IPS-11a (cell line): ENCODE results near the gene ARHGEF26.

ENCODE experiments used
- H3K4me3 ChIP-seq: one replicate; pipeline ENCODE4 v1.5.1; 2013; ENCODE audit warnings: low read depth, low read length, control low read depth

ARHGEF26 gene

DNA sequence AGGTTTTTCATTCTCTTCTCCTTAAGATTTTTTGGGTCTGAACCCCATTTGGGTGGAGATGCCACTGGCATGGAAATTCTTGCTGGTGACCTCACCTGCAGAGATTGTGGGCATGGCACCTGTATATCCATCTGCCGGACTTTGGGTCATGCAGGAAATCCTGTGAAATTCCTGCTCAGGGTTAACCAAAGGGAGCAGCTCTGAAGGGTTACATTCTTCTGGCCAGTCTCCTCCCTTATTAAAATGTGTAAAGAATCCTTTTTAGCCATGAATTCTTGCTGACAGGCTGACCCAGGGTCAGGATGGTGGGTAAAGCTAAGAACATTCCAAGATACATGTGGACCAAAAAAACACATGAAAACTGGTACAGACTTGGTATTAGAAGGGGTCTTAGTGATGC lies 27.4 kb downstream of the ARHGEF26 start:
- no peak overlapping the region for H3K4me3 ChIP-seq

DNA sequence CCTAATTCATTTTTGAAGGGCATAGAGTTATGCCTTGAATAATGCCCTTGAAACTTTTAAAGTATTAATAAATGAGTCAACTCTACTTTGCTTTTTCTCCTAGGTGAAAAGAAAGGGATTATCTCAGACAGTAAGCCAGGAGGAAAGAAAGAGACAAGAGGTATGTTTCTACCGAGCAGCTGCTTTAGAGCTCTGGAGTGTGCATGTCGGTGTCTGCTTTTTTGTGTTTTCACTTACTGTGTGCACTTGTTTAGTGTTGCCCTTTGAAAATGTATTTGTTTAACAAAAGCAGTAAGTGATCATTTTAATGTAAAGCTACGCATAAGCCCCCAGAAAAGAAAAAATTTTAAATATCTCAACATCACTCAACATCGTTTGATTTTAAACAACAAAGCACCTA lies 28.1 kb downstream of the ARHGEF26 start:
- no peak overlapping the region for H3K4me3 ChIP-seq

DNA sequence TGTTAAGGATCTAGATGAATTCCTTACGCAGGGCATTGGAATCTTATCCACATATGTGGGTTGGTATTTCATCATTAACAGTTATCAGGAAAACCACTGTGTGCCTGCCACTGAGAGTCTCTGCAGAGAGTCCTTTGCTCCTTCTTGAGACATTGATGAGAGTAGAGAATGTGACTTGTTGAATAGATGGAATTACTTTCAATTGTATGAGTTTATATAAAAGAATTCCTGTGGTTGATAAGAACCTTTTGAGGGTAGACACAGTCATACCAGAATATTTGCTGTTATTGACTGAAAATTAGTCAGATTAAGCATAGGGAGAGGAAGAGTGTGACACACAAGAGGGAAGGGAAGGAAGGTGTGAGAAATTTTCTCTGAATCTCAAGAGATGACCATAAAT lies 30.8 kb downstream of the ARHGEF26 start:
- H3K4me3 ChIP-seq: no peak overlapping the region

DNA sequence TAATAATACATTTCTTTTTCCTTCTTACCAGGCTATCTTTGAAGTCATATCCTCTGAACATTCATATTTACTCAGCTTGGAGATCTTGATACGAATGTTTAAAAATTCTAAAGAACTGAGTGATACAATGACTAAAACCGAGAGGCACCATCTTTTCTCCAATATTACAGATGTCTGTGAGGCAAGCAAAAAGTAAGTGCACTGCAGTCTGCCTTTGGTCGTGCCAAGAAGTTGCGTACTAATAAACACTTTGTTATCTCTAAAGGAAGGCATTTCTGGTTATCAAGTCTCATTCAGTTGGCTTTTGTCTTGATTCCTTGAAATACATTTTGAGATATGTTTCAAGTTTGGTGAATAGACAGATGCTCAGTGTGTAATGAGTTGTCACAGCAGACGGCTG lies 31.6 kb downstream of the ARHGEF26 start:
- H3K4me3 ChIP-seq: no peak overlapping the region

DNA sequence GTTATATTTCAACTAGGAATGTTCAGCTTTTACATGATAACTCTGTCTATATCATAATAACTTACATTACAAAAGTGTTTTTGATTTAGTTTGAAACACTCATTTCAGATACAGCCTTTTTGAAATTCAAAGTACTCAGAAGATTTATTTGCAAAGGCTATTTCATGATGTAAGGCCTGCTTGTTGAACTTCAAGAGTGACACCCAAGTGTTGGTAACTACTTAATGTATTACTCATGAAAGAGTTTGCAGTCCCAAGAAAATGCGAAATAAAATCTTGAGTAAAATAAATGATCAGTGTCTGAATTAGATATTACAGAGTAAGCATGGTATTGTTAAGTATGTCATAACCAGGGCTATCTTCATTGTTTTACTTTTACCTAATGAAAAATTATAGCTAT lies 35.3 kb downstream of the ARHGEF26 start:
- H3K4me3 ChIP-seq: no peak overlapping the region

DNA sequence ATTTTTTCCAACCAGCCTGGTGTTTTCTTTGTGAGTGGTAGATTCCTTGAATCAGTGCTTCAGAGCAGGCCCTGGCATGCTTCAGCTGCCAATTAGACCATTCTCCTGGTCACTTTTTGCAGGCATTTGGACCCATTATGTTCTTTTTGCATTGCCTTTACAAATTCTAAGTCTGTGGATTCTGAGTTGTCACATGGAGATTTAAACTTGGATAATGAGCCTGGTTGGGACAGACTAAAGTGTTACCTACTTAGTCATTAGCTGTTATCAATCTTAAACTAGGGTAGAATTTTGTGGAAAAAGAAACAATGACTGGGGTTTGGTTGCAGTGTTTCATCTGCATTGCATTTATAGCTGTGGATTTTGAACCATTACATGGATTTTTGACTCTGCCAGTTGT lies 40.6 kb downstream of the ARHGEF26 start:
- H3K4me3 ChIP-seq: no peak overlapping the region

DNA sequence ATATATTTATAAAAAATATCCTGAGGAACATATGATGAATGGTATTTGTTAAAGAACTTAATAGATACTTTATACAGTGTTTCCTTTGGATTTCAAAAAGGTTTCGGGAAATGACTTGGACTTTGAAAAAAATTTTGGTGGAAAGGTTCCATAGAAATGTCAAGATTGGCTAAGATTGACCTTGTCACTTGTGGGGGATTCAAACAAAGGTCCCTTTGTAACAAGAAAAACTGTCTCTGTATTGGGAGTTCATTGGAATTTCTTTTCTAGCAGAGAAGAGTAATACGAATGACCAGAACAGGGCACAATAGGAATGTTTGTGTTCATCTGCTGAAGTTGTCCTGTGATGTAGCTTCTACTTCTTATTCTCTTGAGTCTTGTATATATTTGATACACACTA lies 43.2 kb downstream of the ARHGEF26 start:
- no peak overlapping the region for H3K4me3 ChIP-seq

DNA sequence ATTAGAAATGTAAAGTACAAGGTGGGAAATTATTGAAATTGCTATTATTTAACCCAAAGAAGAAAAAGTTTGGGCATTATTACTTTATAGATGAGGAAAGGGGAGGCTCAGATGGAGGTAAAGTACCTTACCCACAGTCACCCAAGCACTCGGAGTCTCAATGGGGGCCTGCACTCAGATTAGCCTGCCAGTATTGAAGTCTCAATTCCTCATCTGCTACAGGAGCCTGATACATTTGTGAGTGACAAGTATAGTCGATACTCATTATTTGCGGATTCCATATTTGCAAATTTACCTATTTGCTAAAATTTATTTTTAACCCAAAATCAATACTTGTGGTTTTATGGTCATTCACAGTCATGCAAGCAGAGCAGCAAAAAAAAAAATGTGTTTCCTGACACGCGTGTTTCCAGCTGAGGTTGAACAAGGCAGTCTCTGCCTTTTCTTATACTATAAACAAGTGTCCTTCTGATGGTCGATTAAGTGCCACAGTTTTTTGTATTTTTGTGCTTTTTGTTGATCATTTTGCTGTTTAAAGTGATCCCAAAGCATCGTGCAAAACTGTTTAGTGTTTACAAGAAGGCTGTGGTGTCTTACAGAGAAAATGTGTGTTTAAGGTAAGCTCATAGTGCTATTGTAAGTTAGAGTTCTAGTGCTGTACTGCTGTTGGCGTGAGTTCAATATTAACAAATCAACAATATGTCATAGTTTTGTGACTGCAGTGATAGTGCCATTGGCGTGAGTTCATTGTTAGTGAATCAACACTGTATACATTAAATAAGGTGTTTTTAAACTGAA lies 48.0 kb downstream of the ARHGEF26 start:
- H3K4me3 ChIP-seq: no peak overlapping the region

DNA sequence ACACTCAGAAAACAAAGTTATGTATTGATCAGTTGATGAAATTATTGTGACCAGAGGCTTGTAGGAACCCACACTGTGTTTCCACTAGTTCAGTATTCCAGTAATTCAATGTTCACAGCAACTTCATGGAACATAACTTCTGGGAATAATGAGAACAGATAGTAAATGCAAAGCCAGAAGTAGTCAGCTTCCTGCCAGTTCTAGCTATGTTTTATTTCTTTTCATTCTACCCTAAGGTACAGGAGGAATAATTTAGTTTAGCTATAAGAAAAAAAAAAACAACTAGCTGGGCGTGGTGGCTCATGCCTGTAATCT lies 48.6 kb downstream of the ARHGEF26 start:
- H3K4me3 ChIP-seq: no peak overlapping the region

DNA sequence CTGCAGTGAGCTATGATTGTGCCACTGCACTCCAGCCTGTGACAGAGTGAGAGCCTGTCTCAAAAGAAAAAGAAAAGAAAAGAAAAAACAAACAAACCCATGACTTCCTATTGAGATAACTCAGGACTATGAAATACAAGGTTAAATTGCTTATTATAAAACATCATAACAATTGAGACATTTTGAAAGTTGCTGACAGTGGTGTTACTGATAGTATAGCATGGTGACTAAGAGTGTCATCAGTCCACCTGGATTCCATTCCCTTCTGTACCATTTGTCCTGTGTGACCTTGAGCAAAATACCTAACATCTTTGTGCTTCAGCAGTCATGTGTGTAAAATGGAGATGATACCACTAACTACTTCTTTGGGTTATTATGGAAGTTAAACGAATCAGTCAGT lies 49.1 kb downstream of the ARHGEF26 start:
- no peak overlapping the region for H3K4me3 ChIP-seq

DNA sequence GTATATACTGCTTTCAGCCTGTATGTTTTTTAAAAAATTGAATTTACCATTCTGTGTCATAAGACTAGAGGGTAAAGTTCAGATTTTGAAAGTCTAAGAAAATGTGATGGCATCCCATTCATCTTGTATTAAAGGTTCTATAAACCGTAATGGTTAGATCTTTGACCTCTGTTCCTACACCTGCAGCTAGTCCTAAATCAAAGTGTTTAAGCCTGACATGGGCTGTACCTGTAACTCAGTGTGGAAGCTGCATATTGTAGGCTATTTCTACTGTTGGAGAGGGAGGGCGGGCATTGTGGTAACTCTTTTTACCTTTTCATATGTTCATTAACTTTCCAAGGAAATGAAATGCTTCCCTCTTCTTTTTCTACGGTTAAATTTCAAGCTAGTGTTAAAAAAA lies 53.9 kb downstream of the ARHGEF26 start:
- H3K4me3 ChIP-seq: no peak overlapping the region

DNA sequence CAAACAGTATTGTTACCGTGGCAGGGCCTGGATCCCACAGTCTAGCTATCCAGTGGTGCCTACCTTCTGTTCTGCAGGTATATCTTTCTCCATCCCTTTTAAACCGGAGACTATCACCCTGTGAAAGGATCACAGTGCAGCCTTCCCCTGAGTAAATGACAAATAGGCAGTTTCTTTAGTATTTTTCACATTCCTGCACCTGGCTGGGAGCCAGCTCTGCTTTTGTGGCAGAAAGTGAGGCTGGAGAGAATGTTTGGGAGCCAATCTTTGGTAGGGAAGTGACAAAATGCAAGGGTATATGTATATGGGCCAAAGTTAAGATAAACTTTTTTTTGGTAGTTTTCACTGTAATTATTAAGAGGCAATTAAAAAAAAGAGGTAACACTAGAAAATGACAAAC lies 54.8 kb downstream of the ARHGEF26 start:
- no peak overlapping the region for H3K4me3 ChIP-seq

DNA sequence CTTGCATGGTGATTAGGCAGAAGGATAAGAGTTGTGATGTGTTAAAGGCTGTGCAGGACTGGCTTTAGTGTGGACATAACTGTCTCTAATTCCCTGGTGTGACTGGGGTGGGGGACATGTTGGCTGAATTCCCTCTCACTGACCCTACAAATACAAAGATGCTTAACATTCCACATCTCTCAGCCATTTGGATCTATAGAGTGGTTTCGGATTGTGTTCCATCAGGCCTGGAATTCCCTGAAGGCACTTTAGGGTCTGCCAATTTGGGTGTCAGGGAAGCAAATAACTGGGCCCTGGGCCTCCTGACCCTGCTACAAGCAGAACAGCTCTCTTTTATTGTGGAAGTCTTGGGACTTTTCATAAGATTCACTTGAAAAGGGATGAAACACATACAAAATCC lies 56.2 kb downstream of the ARHGEF26 start:
- no peak overlapping the region for H3K4me3 ChIP-seq

DNA sequence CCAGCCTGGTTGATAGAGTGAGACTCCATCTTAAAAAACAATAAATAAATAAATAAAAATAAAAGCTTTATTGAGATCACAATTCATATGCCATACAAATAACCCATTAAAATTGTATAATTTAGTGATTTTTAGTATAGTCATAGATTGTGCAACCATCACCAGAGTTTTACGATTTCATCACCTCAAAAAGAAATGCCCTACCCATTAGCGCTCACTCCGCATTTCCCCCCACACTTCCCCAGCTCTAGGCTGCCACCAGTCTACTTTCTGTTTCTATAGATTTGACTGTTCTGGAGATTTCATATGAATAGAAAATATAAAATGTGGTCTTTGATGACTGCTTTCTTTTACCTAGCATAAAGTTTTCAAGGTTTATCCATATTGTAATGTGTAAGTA lies 57.0 kb downstream of the ARHGEF26 start:
- H3K4me3 ChIP-seq: no peak overlapping the region

DNA sequence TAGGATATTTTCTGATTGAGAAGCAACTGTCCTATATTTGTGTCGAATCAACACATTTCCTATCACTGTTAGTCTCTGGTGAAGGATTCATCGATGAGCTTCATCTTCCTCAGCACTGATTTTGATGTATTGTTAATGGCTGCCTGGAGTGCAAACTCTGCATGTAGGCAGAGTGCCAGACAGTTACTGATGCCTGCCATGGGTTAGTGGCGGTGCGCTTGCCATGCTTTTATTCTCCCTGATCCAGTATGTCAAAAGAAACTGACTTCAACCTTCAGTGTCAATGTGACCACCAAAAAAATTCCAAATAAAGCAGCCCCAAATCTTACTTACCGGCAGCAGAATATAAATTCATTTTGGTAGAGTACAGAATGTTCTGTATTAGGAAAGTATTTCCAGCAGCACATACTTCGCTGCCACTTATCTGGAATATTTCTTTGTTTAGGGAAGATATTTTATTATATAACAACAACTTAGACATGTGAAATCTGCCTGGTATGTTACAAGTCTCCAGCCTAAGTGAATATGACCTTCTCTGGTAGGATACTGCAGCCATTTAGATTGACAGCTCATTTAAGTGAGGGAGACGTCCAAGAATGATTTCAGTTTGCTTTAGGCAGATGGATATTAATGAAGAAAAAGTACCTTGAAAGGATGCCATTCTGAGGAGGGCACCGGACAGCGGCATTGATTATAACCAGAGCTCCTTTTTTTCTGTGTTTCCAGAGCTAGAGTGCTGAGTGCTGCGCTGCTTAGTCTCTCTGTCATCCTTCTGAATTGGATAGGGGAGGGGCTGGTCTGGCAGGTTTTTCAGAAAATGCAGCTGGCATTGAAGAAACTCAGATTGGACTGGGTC lies 59.9 kb downstream of the ARHGEF26 start:
- H3K4me3 ChIP-seq: no peak overlapping the region

DNA sequence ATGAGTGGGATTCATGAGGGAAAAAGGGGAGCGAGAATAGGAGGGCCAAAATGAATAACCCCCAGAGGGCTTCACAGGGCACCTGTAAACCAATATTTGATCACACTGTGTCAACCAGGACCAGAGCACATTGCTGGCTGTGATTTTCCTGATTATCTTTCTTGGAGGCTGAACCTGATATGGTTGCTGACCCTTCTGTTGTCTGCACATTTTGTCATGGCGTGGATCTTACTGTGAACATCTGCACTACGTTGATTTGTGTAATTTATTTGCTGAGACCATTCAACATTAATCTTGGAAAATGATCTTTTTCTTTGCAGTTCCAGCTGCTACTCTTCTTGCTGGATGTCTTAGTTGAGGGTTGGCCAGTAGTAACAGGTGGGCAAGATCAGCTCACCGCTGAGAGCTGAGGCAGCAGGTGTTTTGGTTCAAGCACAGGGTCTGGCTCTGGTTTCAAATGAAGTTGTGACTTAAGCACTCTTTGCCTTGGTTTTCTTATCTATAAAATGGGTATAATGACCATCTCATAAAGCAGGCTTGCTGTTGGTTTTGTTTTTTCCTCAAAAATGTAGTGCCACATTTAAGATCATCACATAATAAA lies 61.2 kb downstream of the ARHGEF26 start:
- no peak overlapping the region for H3K4me3 ChIP-seq

DNA sequence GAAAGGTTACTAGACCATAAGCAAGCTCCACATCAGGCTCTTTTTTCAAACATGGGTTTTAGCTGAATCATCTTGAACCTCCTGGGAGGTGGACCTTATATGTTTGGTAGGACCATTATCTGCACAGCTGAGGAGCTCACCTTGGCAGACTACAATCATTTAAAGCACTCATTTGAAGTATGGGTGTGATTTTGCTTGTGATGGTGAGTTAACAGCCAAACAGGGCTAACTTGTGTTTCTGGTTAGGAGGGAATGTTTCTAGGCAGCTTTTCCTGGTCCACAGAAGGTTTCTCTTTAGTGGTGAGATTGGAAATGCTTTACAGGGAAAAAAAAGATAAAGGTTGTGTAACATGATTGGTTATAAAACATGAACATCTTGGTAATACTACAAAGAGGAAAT lies 61.8 kb downstream of the ARHGEF26 start:
- H3K4me3 ChIP-seq: no peak overlapping the region

DNA sequence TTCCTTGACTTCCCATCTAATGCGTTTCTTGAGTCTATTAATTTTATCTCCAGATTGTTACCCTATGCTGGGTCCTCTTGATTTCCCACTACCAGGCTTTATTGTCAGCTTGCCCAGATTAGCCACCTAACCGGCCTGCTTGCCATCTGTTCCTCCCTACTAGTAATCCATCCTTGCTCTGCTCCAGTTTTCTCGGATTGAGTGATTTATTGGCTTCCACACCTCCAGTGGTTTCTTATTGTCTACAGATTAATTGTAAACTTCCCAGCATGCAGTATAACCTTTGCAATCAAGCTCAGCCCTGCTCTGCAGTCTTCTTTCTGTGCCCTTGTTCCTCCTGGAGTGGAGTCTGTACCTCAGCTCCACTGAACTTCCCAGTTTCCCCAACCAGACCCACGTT lies 63.4 kb downstream of the ARHGEF26 start:
- H3K4me3 ChIP-seq: no peak overlapping the region

DNA sequence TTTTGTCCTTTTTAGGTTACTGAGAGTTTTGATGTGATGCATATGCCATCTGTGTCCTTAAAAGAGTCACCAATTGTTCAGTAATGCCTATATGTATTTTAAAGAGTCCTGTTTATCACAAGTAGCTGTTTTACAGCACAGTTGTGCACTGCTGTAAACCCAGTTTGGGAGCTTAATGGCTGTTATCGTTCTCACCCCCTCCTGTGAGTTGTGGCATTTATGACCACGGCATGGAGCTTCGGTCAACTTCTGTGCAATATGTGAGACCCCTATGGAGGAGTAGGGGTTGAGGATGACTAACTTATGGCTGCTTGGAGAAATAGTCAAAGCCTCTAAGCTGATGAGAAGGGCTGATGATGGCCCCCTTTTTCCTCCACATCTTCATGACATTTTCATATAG lies 67.2 kb downstream of the ARHGEF26 start:
- H3K4me3 ChIP-seq: no peak overlapping the region

DNA sequence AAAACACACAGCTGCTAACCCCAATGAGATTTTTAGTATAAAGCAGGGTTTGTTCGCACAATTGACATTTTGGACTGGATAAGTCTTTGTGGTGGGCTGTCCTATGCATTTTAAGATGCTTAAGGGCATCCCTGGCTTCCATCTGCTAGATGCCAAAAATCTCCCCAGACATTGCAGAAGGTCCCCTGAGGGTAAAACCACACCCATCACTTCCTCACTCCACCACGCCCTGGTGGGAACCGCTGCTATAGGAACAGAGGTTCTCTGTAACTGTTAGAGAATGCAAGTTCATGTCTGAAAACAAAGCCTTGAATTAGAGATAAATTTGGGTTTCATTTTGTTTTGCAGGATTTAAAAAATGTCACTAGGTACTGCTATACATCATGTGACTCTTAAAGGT lies 67.7 kb downstream of the ARHGEF26 start:
- H3K4me3 ChIP-seq: no peak overlapping the region

DNA sequence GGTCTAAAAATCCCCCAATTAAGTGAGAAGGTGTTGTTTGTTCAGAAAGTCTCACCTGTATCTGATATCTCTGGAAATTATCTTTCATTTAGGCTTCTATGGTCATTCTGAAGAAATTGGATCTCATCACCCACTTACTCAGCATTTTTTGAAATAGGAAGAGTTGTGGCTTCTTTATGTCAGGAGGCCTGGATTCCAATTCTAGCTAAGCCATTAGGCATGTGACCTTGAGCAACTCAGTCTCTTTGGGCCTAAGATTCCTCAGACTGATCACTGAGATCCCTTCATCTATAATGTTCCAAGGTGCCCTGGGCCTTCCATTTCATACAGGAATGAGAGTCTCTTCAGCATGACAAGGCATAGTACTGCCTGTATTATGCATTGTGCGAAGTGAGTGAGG lies 70.3 kb downstream of the ARHGEF26 start:
- no peak overlapping the region for H3K4me3 ChIP-seq

DNA sequence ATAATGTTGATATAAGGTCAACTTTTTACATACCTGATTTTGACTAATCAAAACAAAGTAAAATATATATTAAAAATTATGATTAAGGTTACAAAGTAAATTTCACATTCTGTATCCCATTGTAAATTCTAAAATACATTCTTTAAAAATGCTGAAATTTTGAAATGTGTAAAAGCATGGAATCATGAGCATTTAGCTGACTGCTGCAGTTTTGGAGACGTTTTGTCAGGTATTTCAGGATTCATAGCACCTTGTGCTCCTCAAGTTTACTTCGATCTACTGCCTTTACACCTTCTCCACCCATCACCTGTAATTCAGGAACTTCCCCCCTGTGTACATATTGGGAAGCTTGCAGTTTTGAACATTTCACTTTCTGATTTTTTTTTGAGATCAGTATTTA lies 71.0 kb downstream of the ARHGEF26 start:
- H3K4me3 ChIP-seq: no peak overlapping the region
